Central memory CD8-positive, alpha-beta T cell (primary cell): Measurements from ENCODE around the gene IZUMO1.

Experiments used
- ATAC-seq: fragments of 150-1000 bp; cut with Tn5 transposase; replicated peaks from 2 replicates; pipeline ENCODE4 v1.10.0; 2022; ENCODE audit warnings: mild to moderate bottlenecking, moderate FRiP score, moderate number of reproducible peaks; ENCODE audit not compliant: poor library complexity, severe bottlenecking; ENCODE audit errors: extremely low read depth
- DNase-seq, 2 donors: peaks; one replicate each; pipeline ENCODE4 v3.0.0; 2021; ENCODE audit warnings: low spot score in 2 of 2
- H3K27ac Mint-ChIP-seq: one replicate; pipeline ENCODE4 v1.8.0; 2022; ENCODE audit warnings: low read depth, mild to moderate bottlenecking, moderate library complexity, mixed read lengths
- H3K27me3 Mint-ChIP-seq: one replicate; pipeline ENCODE4 v1.8.0; 2022; ENCODE audit warnings: mixed read lengths
- H3K36me3 Mint-ChIP-seq: one replicate; pipeline ENCODE4 v1.8.0; 2022; ENCODE audit warnings: mild to moderate bottlenecking, moderate library complexity, mixed read lengths; ENCODE audit not compliant: insufficient read depth
- H3K4me1 Mint-ChIP-seq: one replicate; pipeline ENCODE4 v1.8.0; 2022; ENCODE audit warnings: mixed read lengths
- H3K4me3 Mint-ChIP-seq: one replicate; pipeline ENCODE4 v1.8.0; 2022; ENCODE audit warnings: mild to moderate bottlenecking, moderate library complexity, mixed read lengths
- H3K9me3 Mint-ChIP-seq: one replicate; pipeline ENCODE4 v1.8.0; 2022; ENCODE audit warnings: mixed read lengths

Gene IZUMO1

GRCh38 chr19:48740164-48740972 lies 6.3 kb downstream of the IZUMO1 start, which contains the start of gene RASIP1:
Gene RASIP1, minus strand, starts transcription at chr19:48740610. Its CDS starts 328 bp downstream, at chr19:48740282.
- no peaks in the 10 kb centered on the region for H3K9me3 Mint-ChIP-seq

GRCh38 chr19:48739404-48740163 lies 7.1 kb downstream of the IZUMO1 start:
- no peak overlapping the region for H3K27ac Mint-ChIP-seq

More at GRCh38 chr19:48740164-48740972, 6.3 kb downstream of the IZUMO1 start, which contains the start of gene RASIP1:
- Mint-ChIP-seq H3K27ac (no peak within 1 kb of the TSS), H3K36me3 (peaks cover 3% of the 10 kb centered on the region), H3K27me3 (no peaks in the 10 kb centered on the region), H3K4me3 (peak within 1 kb of the TSS; percentile 31), H3K4me1 (peaks cover 16% of the 10 kb centered on the region)
- DNase-seq (no peak), ATAC-seq (no peak)

GRCh38 chr19:48738557-48739403 lies 7.9 kb downstream of the IZUMO1 start:
- peak; percentile 91 for ATAC-seq
- H3K9me3 Mint-ChIP-seq = no peaks in the 10 kb centered on the region
- H3K27ac Mint-ChIP-seq = no peak overlapping the region
- no peaks in the 10 kb centered on the region for H3K27me3 Mint-ChIP-seq
- H3K4me3 Mint-ChIP-seq = peak overlapping the region; percentile 53
- peaks cover 3% of the 10 kb centered on the region for H3K36me3 Mint-ChIP-seq
- H3K4me1 Mint-ChIP-seq = peaks cover 16% of the 10 kb centered on the region
- DNase-seq = peak; percentile 61 to 65

More at GRCh38 chr19:48739404-48740163, 7.1 kb downstream of the IZUMO1 start:
- ATAC-seq (peak; percentile 12), DNase-seq (no peak)
- Mint-ChIP-seq H3K4me1 (peaks cover 16% of the 10 kb centered on the region), H3K4me3 (peak overlapping the region; percentile 31), H3K36me3 (peaks cover 3% of the 10 kb centered on the region), H3K9me3 (no peaks in the 10 kb centered on the region), H3K27me3 (no peaks in the 10 kb centered on the region)

- Mint-ChIP-seq H3K27me3 (peaks cover 9% of the 10 kb centered on the region), H3K36me3 (peaks cover 3% of the 10 kb centered on the region), H3K27ac (no peak overlapping the region), H3K4me3 (peak overlapping the region; percentile 9), H3K4me1 (peaks cover 16% of the 10 kb centered on the region), H3K9me3 (no peaks in the 10 kb centered on the region)
- no peak for ATAC-seq
- DNase-seq = no peak
Observed at GRCh38 chr19:48737360-48737998, 9.2 kb downstream of the IZUMO1 start.

- Mint-ChIP-seq H3K4me1 (peaks cover 5% of the 10 kb centered on the region), H3K27me3 (peaks cover 13% of the 10 kb centered on the region), H3K36me3 (peaks cover 3% of the 10 kb centered on the region), H3K27ac (no peak overlapping the region), H3K9me3 (no peaks in the 10 kb centered on the region), H3K4me3 (no peak overlapping the region)
- no peak for DNase-seq
- ATAC-seq = no peak
Observed at GRCh38 chr19:48735031-48735615, 11.6 kb downstream of the IZUMO1 start.

- Mint-ChIP-seq H3K4me1 (peaks cover under 1% of the 10 kb centered on the region), H3K4me3 (no peak overlapping the region), H3K36me3 (peaks cover under 1% of the 10 kb centered on the region), H3K27me3 (peaks cover 13% of the 10 kb centered on the region), H3K9me3 (no peaks in the 10 kb centered on the region), H3K27ac (no peak overlapping the region)
- ATAC-seq = no peak
- no peak for DNase-seq
Observed at GRCh38 chr19:48734625-48735024, 12.1 kb downstream of the IZUMO1 start.

- peaks cover 4% of the 10 kb centered on the region for H3K9me3 Mint-ChIP-seq
- H3K36me3 Mint-ChIP-seq = no peaks in the 10 kb centered on the region
- no peak overlapping the region for H3K27ac Mint-ChIP-seq
- peaks cover 13% of the 10 kb centered on the region for H3K27me3 Mint-ChIP-seq
- H3K4me1 Mint-ChIP-seq = peaks cover 5% of the 10 kb centered on the region
- ATAC-seq (no peak), DNase-seq (no peak)
- H3K4me3 Mint-ChIP-seq = no peak overlapping the region
Observed at GRCh38 chr19:48731452-48731851, 15.3 kb downstream of the IZUMO1 start.

GRCh38 chr19:48728911-48729664 lies 17.6 kb downstream of the IZUMO1 start:
- no peak overlapping the region for H3K27ac Mint-ChIP-seq
- no peak for DNase-seq
- no peak for ATAC-seq
- H3K4me3 Mint-ChIP-seq = no peak overlapping the region
- H3K9me3 Mint-ChIP-seq = peaks cover 17% of the 10 kb centered on the region
- H3K36me3 Mint-ChIP-seq = no peaks in the 10 kb centered on the region
- H3K4me1 Mint-ChIP-seq = peaks cover 21% of the 10 kb centered on the region
- peaks cover 13% of the 10 kb centered on the region for H3K27me3 Mint-ChIP-seq

GRCh38 chr19:48726556-48726955 lies 20.2 kb downstream of the IZUMO1 start:
- DNase-seq (no peak), ATAC-seq (peak; percentile 83)
- Mint-ChIP-seq H3K4me3 (no peak overlapping the region), H3K9me3 (peaks cover 17% of the 10 kb centered on the region), H3K36me3 (no peaks in the 10 kb centered on the region), H3K4me1 (peaks cover 21% of the 10 kb centered on the region), H3K27me3 (no peaks in the 10 kb centered on the region), H3K27ac (peak overlapping the region; percentile 2)

GRCh38 chr19:48724796-48725753 lies 21.6 kb downstream of the IZUMO1 start:
- peaks cover 2% of the 10 kb centered on the region for H3K36me3 Mint-ChIP-seq
- H3K4me3 Mint-ChIP-seq = peak overlapping the region; percentile 63
- H3K9me3 Mint-ChIP-seq = peaks cover 17% of the 10 kb centered on the region
- no peak for DNase-seq
- ATAC-seq = peak; percentile 37
- peaks cover 32% of the 10 kb centered on the region for H3K4me1 Mint-ChIP-seq
- no peaks in the 10 kb centered on the region for H3K27me3 Mint-ChIP-seq
- peak overlapping the region; percentile 88 for H3K27ac Mint-ChIP-seq
